Inflammatory macrophage treated with lipopolysaccharide for 4 hours (primary cell): Measurements from ENCODE around the gene MUC15.

Source experiments
- DNase-seq: peaks from one replicate; pipeline ENCODE4 v3.0.0-alpha.2; 2020

MUC15 gene

GRCh38 chr11:26572770-26573402, 823 bp upstream of the MUC15 start:
- no peak for DNase-seq

- no peak for DNase-seq
Measured at GRCh38 chr11:26569646-26570045, 2.4 kb downstream of the MUC15 start.

- DNase-seq = no peak
Measured at GRCh38 chr11:26558190-26558589, 13.9 kb downstream of the MUC15 start.

GRCh38 chr11:26557666-26558065, 14.4 kb downstream of the MUC15 start:
- DNase-seq = no peak

- no peak for DNase-seq
Measured at GRCh38 chr11:26556582-26556981, 15.5 kb downstream of the MUC15 start.

GRCh38 chr11:26554455-26554854, 17.6 kb downstream of the MUC15 start:
- no peak for DNase-seq

- DNase-seq = no peak
Measured at GRCh38 chr11:26553182-26553581, 18.9 kb downstream of the MUC15 start.

- no peak for DNase-seq
Measured at GRCh38 chr11:26551186-26551801, 20.8 kb downstream of the MUC15 start.

GRCh38 chr11:26550022-26550421, 22.0 kb downstream of the MUC15 start:
- DNase-seq = no peak

- DNase-seq = no peak
Measured at GRCh38 chr11:26549176-26549575, 22.9 kb downstream of the MUC15 start.

GRCh38 chr11:26541870-26542269, 30.2 kb downstream of the MUC15 start:
- no peak for DNase-seq

GRCh38 chr11:26539517-26539916, 32.5 kb downstream of the MUC15 start:
- DNase-seq = no peak

GRCh38 chr11:26537341-26537740, 34.7 kb downstream of the MUC15 start:
- no peak for DNase-seq

GRCh38 chr11:26527685-26528084, 44.4 kb downstream of the MUC15 start:
- no peak for DNase-seq

- no peak for DNase-seq
Measured at GRCh38 chr11:26522912-26523610, 49.0 kb downstream of the MUC15 start.

- no peak for DNase-seq
Measured at GRCh38 chr11:26519469-26519868, 52.6 kb downstream of the MUC15 start.

- no peak for DNase-seq
Measured at GRCh38 chr11:26512196-26512595, 59.9 kb downstream of the MUC15 start.

GRCh38 chr11:26510756-26511155, 61.3 kb downstream of the MUC15 start:
- no peak for DNase-seq

GRCh38 chr11:26510164-26510563, 61.9 kb downstream of the MUC15 start:
- no peak for DNase-seq
